Measurements from ENCODE around the gene TCP11L2. TPM values are rescaled to one million over a fixed set of nuclear protein-coding genes. Genes with fewer than 3 reads are reported as not detected.
A peak's percentile ranks its signal among the peaks of the same experiment; 100 is the strongest.

TCP11L2 gene
- total and polyA plus RNA-seq, 9 of the 15 experiments (the other 6 are each of a cell fraction or from before 2014, with no cell fraction given) = 0.39 to 4.5 (median 1.3) TPM

- TF ChIP-seq CTCFL (IDR thresholded peaks at IDR 0.05; ENCODE audit: borderline replicate concordance, insufficient read depth, low read depth, low read length, poor library complexity, severe bottlenecking) (no peak), PHF21A (IDR thresholded peaks at IDR 0.05; ENCODE audit: borderline replicate concordance, low read depth) (peak; percentile 74; the same call in 1 of the 2 replicates), ZNF57 (CRISPR knock-in tag; IDR thresholded peaks at IDR 0.05) (no peak), ZNF644 (tag; IDR thresholded peaks at IDR 0.05; ENCODE audit: low read depth) (0 out of 2 replicates have a peak, but pooled peaks have one; percentile 57), CBX8 (IDR thresholded peaks at IDR 0.05; ENCODE audit: borderline replicate concordance, extremely low read depth, low read depth, low read length, poor library complexity, severe bottlenecking) (no peak), ZC3H4 (CRISPR knock-in tag; IDR thresholded peaks at IDR 0.05; ENCODE audit: borderline replicate concordance) (peak; percentile 42; the same call in 1 of the 2 replicates), NFE2 (IDR thresholded peaks at IDR 0.05; ENCODE audit: low read depth) (peak; percentile 58), POLR2AphosphoS2 (IDR thresholded peaks at IDR 0.05; ENCODE audit: low read length) (no peak), ZNF583 (CRISPR knock-in tag; IDR thresholded peaks at IDR 0.05) (peak; percentile 28; the same call in 1 of the 2 replicates), TAF1 (IDR thresholded peaks at IDR 0.05; ENCODE audit: control insufficient read depth, extremely low read depth, insufficient read depth, low read length, severe bottlenecking) (peak; percentile 34), ZKSCAN1 (IDR thresholded peaks at IDR 0.05; ENCODE audit: low read depth, low read length) (peak; percentile 97), CTBP1 (IDR thresholded peaks at IDR 0.05; ENCODE audit: borderline replicate concordance) (peak; percentile 99), EP400 (IDR thresholded peaks at IDR 0.05) (0 out of 2 replicates have a peak, but pooled peaks have one; percentile 4), EGR1 (conservative IDR thresholded peaks at IDR 0.05) (peak; percentile 77), ZNF217 (CRISPR knock-in tag; IDR thresholded peaks at IDR 0.05) (no peak), ZEB2 (IDR thresholded peaks at IDR 0.05) (peak; percentile 99), SMARCA4 (IDR thresholded peaks at IDR 0.05) (peak; percentile 95), FOXA1 (IDR thresholded peaks at IDR 0.05; ENCODE audit: borderline replicate concordance) (peak; percentile 68; the same call in 1 of the 2 replicates), SNIP1 (IDR thresholded peaks at IDR 0.05; ENCODE audit: low read depth) (no peak), CREM (IDR thresholded peaks at IDR 0.05; ENCODE audit: low read depth) (peak; percentile 84), ZBTB2 (IDR thresholded peaks at IDR 0.05) (peak; percentile 94), MED1 (CRISPR knock-in tag; IDR thresholded peaks at IDR 0.05; ENCODE audit: borderline replicate concordance) (no peak), NCOA1 (IDR thresholded peaks at IDR 0.05; ENCODE audit: low read depth) (peak; percentile 89), TOE1 (IDR thresholded peaks at IDR 0.05; ENCODE audit: borderline replicate concordance) (peak; percentile 57), TOE1 (CRISPR knock-in tag; IDR thresholded peaks at IDR 0.05; ENCODE audit: borderline replicate concordance, low read depth) (no peak), ZBTB7A (IDR thresholded peaks at IDR 0.05; ENCODE audit: borderline replicate concordance, control insufficient read depth, low read depth, low read length) (peak; percentile 78; the same call in 1 of the 2 replicates), FOXP1 (CRISPR knock-in tag; IDR thresholded peaks at IDR 0.05) (no peak), KDM2B (CRISPR knock-in tag; IDR thresholded peaks at IDR 0.05) (no peak)
Observed at GRCh38 chr12:106301611-106302321, 767 bp upstream of the TCP11L2 start (continued).
